Thymus (tissue), 11 donors: Measurements from ENCODE around the gene PARVB. TPM values are rescaled to one million over a fixed set of nuclear protein-coding genes. Genes with fewer than 3 reads are reported as not detected.

Experiments
- DNase-seq, 9 donors: peaks; one replicate each; pipeline ENCODE4 v3.0.0-alpha.2; 2013; ENCODE audit warnings: low spot score in 9 of 9, low read depth in 6 of 9, missing footprints in 1 of 9
- H3K27ac ChIP-seq, 2 donors: one replicate each; pipeline ENCODE4 v1.5.1; 2013; ENCODE audit warnings: control low read depth in 1 of 2, low read depth in 1 of 2, low read length in 1 of 2, mild to moderate bottlenecking in 1 of 2, moderate library complexity in 1 of 2
- H3K27me3 ChIP-seq, 2 donors: one replicate each; pipeline ENCODE4 v1.5.1; 2013; ENCODE audit warnings: low read length in 1 of 2; ENCODE audit not compliant: control insufficient read depth in 2 of 2, insufficient read depth in 1 of 2
- H3K36me3 ChIP-seq, 2 donors: one replicate each; pipeline ENCODE4 v1.5.1; 2013; ENCODE audit warnings: low read length in 1 of 2, mild to moderate bottlenecking in 1 of 2, moderate library complexity in 1 of 2; ENCODE audit not compliant: control insufficient read depth in 2 of 2, insufficient read depth in 2 of 2
- H3K4me1 ChIP-seq, 2 donors: one replicate each; pipeline ENCODE4 v1.5.1; 2013; ENCODE audit warnings: low read length in 2 of 2; ENCODE audit not compliant: control insufficient read depth in 2 of 2, insufficient read depth in 2 of 2
- H3K4me3 ChIP-seq, 2 donors: one replicate each; pipeline ENCODE4 v1.5.1; 2013; ENCODE audit warnings: low read length in 2 of 2, control low read depth in 1 of 2, mild to moderate bottlenecking in 1 of 2
- H3K9me3 ChIP-seq, 2 donors: one replicate each; pipeline ENCODE4 v1.5.1; 2013; ENCODE audit warnings: low read length in 1 of 2, mild to moderate bottlenecking in 1 of 2; ENCODE audit not compliant: control insufficient read depth in 2 of 2, insufficient read depth in 1 of 2
- WGBS: extraction: QIAGEN DNeasy Blood & Tissue Kit; methylation state at CpG from one replicate; pipeline ENCODE4 v1.1.7; 2013; 5-methylcytosine and 5-hydroxymethylcytosine counted together
- polyA plus RNA-seq: library from polyadenylated mRNA; stranded (reverse); fragments of 200-250 nt; gene quantifications from one replicate; pipeline ENCODE4 v1.2.3, GENCODE V29; 2013
- total RNA-seq: library from RNA; stranded (reverse); fragments of 120-200 nt; gene quantifications from one replicate; pipeline ENCODE4 v1.2.4, GENCODE V29; 2013
- donor health status: healthy.

Gene PARVB
- total and polyA plus RNA-seq, 2 donors, result 14.5 to 15.2 TPM

DNA sequence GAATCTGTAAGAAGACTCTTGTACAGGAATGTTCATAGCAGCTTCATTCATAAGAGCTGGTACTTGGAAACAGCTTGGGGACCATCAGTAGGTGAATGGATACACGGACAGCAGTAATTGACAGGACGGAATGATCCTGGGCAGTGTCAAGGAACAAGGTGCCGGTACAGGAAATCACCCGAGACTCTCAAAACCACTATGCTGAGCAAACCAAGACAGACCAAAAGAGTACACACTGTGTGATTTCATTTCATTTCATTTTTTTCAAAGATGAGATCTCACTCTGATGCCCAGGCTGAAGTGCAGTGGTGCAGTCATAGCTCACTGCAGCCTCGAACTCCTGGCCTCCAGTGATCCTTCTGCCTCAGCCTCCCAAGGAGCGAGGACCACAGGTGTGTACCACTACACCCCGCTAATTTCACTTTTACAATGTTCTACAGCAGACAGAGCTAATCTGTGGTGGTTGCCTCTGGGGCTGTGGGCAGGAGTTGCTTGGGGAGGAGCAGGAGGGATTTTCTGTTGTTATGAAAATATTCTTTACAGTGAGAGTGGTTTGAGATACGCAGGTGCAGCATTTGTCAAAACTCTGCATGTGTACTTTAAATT lies 15.6 kb downstream of the PARVB start:
- 75% methylated on average over 8 of the region's 8 CpGs for WGBS
- Histone ChIP-seq H3K4me1 (peaks cover 5 to 27% of the 10 kb centered on the region in 2 donors), H3K27ac (no peak overlapping the region), H3K4me3 (no peak overlapping the region), H3K9me3 (peaks cover 0 to 4% of the 10 kb centered on the region in 2 donors), H3K27me3 (no peaks in the 10 kb centered on the region), H3K36me3 (no peaks in the 10 kb centered on the region)
- DNase-seq, result no peak

DNA sequence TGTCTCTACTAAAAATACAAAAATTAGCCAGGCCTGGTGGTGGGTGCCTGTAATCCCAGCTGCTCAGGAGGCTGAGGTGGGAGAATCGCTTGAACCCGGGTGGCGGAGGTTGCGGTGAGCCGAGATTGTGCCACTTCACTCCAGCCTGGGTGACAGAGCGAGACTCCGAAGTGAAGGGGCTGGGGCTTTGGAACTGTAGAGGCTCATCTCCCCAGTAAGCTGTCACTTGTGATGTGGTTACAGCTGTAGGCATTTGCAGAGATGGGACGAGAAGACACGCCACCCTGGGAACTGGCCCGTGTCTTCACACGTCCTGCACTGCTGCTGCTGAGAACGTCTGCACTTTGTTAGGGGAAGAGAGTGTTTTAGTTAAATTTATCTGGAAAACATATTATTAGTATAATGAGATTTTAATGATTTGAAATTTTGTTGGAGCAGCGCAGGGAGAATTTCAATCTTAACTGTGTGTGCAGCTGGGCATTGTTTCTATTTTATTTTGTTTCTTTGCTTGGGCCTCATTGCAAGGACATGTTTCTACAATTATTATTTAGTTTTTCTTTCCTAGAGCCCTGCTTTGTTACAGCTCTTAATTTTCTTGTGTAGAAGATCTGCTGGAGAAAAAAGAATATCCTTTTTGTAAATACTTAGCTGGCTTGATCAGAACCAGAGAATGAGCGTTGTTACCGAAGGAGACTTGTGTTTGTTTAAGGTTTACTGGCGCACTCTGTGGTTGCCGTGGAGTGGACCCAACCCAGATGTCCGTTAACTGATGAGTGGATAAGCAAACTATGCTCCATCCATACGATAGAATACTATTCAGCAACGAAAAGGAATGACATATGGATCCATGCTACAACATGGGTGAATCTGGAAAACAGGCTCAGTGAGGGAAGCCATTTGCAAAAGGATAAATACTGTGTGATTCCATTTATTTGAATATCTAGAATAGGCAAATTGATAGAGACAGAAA lies 18.4 kb downstream of the PARVB start:
- Histone ChIP-seq H3K4me3 (no peak overlapping the region), H3K27me3 (no peaks in the 10 kb centered on the region), H3K27ac (peak overlapping the region in 1 of 2 donors; percentile 47), H3K9me3 (peaks cover 0 to 4% of the 10 kb centered on the region in 2 donors), H3K4me1 (peaks cover 5 to 44% of the 10 kb centered on the region in 2 donors), H3K36me3 (no peaks in the 10 kb centered on the region)
- peak in 6 of 9 donors; percentile 59 to 91 (median 80) for DNase-seq
- WGBS, result 39% methylated on average over 20 of the region's 20 CpGs

DNA sequence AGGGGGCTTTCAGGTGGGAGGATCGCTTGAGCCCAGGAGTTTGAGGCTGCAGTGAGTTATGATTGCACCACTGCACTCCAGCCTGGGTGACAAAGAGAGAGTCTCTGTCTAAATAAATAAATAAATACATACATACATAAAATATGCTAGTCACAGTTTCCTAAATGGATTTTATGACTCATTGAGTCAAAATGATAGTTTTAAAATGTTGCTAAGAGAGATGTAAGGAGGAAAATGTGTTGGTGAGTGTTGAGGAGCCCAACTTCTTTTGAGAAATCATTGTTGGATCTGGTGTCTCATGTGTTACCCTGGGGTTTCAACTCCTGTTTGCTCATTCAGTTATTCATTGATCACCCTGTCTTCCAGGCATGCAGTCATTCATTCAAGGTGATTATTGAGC lies 21.0 kb downstream of the PARVB start:
- 100% methylated on average over 1 of the region's 1 CpG for WGBS
- H3K9me3 ChIP-seq, result peaks cover 0 to 4% of the 10 kb centered on the region in 2 donors

DNA sequence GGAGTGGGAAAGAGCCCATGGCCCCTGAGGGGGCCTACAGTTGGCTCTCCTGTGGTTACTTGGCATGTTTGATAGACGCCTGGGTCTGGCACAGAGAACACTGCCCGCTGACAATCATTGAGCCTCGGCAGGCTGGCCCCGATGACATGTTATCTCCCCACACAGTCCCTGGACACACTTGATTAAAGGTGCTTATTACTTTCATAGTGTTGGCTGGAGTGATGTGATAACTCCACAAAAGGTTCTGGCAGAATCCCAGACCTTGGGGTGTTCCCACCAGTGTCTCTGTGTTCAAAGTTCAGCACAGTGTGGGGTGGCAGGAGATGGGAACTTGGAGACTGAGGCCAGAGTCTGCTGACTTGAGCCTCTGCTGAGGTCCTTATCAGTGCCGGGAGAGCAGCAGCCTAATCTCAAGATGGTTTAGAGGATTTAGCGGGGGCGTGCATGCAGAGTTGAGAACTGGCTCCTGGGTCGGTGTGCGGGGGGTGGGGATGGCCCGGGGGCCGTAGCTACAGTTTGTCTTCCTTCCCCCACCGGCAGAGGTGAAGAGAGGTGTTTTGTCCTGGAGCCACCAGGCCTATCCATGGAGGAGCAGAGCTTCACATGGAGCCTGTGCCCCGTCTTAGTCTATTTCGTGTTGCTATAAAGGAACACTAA lies 22.5 kb downstream of the PARVB start:
- 96% methylated on average over 14 of the region's 14 CpGs for WGBS
- DNase-seq, result no peak
- peak overlapping the region in 1 of 2 donors; percentile 21 for H3K27ac ChIP-seq

More for the DNA sequence above, 21.0 kb downstream of the PARVB start:
- H3K4me3 ChIP-seq, result no peak overlapping the region
- no peak overlapping the region for H3K27ac ChIP-seq
- DNase-seq, result no peak
- peaks cover 16 to 68% of the 10 kb centered on the region in 2 donors for H3K4me1 ChIP-seq
- no peaks in the 10 kb centered on the region for H3K36me3 ChIP-seq
- H3K27me3 ChIP-seq, result no peaks in the 10 kb centered on the region

DNA sequence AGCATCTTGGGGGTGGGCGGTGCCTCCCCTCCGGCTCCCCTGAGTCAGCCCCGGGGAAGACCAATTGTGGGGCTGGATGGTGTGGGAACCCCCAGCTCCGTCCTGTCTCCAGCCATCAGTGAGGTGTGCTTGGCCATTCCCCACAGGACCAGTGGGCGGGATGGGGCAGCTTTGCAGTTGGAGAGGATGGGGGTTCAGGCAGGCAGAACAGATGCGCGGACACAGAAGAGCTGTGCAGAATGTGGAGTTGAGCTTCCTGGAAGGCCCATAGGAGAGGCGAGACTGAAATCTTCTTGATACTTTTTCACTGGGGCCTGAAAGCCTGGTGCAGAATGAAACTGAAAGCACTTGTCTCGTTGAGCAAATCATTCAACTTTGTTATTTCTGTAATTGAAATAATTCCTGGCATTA lies 23.8 kb downstream of the PARVB start:
- Histone ChIP-seq H3K27ac (peak overlapping the region; percentile 7 to 42), H3K4me1 (peaks cover 30 to 79% of the 10 kb centered on the region in 2 donors), H3K36me3 (no peaks in the 10 kb centered on the region), H3K4me3 (no peak overlapping the region), H3K27me3 (no peaks in the 10 kb centered on the region), H3K9me3 (no peaks in the 10 kb centered on the region)
- peak in 1 of 9 donors; percentile 54 for DNase-seq
- WGBS, result 69% methylated on average over 9 of the region's 9 CpGs

More for the DNA sequence above, 22.5 kb downstream of the PARVB start:
- Histone ChIP-seq H3K36me3 (no peaks in the 10 kb centered on the region), H3K4me3 (no peak overlapping the region), H3K27me3 (no peaks in the 10 kb centered on the region), H3K9me3 (no peaks in the 10 kb centered on the region), H3K4me1 (peaks cover 27 to 79% of the 10 kb centered on the region in 2 donors)

DNA sequence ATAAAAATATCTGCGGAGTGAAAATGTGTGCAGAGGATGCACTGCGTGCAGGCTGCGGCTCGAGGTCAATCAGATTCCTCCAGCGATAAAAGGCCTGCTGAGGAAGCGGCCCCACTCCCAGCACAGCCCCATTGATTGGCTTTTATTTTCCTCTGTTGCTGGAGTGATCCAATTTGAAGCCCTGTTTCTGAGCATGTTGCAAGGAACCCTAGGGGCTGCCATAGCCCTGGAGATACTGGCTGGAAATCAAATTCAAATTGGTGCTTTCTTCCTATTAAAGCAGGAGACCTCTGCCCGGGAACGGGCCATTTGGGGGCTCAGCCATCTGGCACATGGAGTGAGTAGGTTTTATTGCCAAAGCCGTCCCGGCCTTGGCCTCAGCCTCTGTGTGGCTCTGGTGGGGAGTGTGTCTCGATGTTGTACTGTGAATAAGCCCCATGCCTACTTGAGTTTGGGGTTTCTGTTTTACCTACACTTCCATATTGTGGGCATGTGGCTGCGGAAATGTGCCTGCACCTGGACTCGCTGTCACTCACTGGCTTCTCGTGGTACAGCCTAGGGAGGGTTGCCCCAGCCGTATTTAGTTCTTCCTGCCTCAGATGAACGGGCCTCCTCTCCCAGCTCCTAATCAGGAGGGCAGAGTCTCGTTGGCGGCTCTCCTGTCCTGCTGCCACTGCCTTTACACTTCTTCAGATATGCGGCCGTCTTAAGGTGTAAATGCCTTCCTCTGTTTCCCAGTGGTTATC lies 25.6 kb downstream of the PARVB start:
- no peaks in the 10 kb centered on the region for H3K9me3 ChIP-seq
- peak in 3 of 9 donors; percentile 49 to 76 (median 51) for DNase-seq
- H3K27me3 ChIP-seq, result no peaks in the 10 kb centered on the region
- H3K36me3 ChIP-seq, result no peaks in the 10 kb centered on the region
- H3K27ac ChIP-seq, result peak overlapping the region in 1 of 2 donors; percentile 65
- peaks cover 30 to 85% of the 10 kb centered on the region in 2 donors for H3K4me1 ChIP-seq
- 25% methylated on average over 20 of the region's 20 CpGs for whole genome bisulfite sequencing
- no peak overlapping the region for H3K4me3 ChIP-seq

DNA sequence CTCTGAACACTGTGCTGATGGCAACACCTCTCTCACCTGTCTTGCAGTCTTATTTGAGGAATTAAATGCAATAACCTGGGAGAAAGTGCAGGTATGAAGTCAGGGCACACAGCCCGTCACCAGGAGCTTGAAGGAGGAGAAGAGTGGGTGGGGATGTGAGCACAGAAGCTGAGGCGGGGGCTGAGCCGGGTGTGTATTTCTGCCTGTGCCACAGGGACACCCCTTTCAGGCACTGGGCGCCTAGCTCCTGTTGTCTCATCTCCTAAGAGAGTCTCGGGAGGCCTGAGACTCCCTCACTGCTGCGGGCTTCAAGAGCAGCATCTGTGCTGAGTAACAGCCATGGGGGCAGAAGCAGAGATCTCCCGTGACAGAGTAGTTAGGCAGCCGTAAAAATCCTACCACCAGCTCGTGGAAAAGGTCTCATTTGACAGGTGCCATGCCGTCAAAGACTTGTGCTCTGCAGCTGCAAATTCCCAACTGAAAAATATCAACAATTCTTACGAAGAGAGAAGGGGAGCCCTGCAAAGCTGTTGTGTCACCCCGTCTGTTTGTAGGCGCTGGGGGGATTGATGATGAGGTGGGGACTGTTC lies 26.8 kb downstream of the PARVB start:
- H3K27ac ChIP-seq, result peak overlapping the region; percentile 38 to 81
- no peaks in the 10 kb centered on the region for H3K36me3 ChIP-seq
- 31% methylated on average over 13 of the region's 13 CpGs for WGBS
- H3K4me3 ChIP-seq, result no peak overlapping the region
- peak in 1 of 9 donors; percentile 60 for DNase-seq
- no peaks in the 10 kb centered on the region for H3K9me3 ChIP-seq
- H3K4me1 ChIP-seq, result peaks cover 30 to 85% of the 10 kb centered on the region in 2 donors
- no peaks in the 10 kb centered on the region for H3K27me3 ChIP-seq

DNA sequence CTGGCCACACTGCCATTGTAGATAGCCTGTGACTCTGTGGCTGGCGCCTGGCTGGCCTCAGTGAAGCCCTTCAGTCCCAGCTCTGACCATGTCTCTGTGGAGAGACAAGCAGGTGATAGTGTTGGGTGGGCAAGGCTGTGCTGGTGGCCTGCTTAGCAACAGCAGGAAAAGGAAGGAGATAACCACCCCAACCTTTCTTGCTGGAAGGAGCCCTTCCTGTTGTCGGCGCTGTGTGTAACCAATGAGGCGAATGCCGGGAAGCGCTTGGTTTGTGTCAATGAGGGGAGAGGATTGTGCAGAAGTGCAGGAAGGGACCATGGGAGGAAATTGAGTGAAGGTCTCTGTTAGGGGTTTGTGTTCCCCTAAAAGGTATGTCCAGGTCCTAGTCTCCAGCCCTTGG lies 27.3 kb downstream of the PARVB start:
- Histone ChIP-seq H3K27ac (peak overlapping the region; percentile 12 to 81), H3K4me1 (peaks cover 30 to 80% of the 10 kb centered on the region in 2 donors), H3K9me3 (no peaks in the 10 kb centered on the region), H3K36me3 (no peaks in the 10 kb centered on the region), H3K4me3 (no peak overlapping the region), H3K27me3 (no peaks in the 10 kb centered on the region)
- peak in 1 of 9 donors; percentile 61 for DNase-seq
- 39% methylated on average over 6 of the region's 6 CpGs for WGBS
